Endothelial cell (in vitro differentiated cells): ENCODE measurements around the gene LMO4. TPM values are rescaled to one million over a fixed set of nuclear protein-coding genes. Genes with fewer than 3 reads are reported as not detected.

Experiments used
- DNase-seq: peaks from one replicate; pipeline ENCODE4 v3.0.0; 2021; ENCODE audit warnings: low spot score
- H3K27ac Mint-ChIP-seq: one replicate; pipeline ENCODE4 v1.8.0; 2021; ENCODE audit warnings: mixed read lengths, inconsistent platforms; ENCODE audit not compliant: unreplicated experiment
- H3K27me3 Mint-ChIP-seq: one replicate; pipeline ENCODE4 v1.8.0; 2021; ENCODE audit warnings: mild to moderate bottlenecking, moderate library complexity, mixed read lengths, inconsistent platforms; ENCODE audit not compliant: unreplicated experiment
- H3K36me3 Mint-ChIP-seq: one replicate; pipeline ENCODE4 v1.8.0; 2021; ENCODE audit warnings: mild to moderate bottlenecking, low read depth, mixed read lengths, inconsistent platforms; ENCODE audit not compliant: unreplicated experiment
- H3K4me1 Mint-ChIP-seq: one replicate; pipeline ENCODE4 v1.8.0; 2021; ENCODE audit warnings: mild to moderate bottlenecking, mixed read lengths, inconsistent platforms; ENCODE audit not compliant: unreplicated experiment
- H3K4me3 Mint-ChIP-seq: one replicate; pipeline ENCODE4 v1.8.0; 2021; ENCODE audit warnings: mild to moderate bottlenecking, mixed read lengths, inconsistent platforms; ENCODE audit not compliant: unreplicated experiment
- H3K9me3 Mint-ChIP-seq: one replicate; pipeline ENCODE4 v1.8.0; 2021; ENCODE audit warnings: mixed read lengths, inconsistent platforms; ENCODE audit not compliant: unreplicated experiment
- CTCF ChIP-seq: fragments of 200-600 bp; sonication (generic); IDR thresholded peaks from one replicate; pipeline ENCODE4 v1.5.0; 2021; ENCODE audit warnings: antibody characterized with exemption; ENCODE audit not compliant: unreplicated experiment
- total RNA-seq: library from RNA; stranded (reverse); fragmentation: NEBNext Ultra II Directional; extraction: Animal tissue kit (Norgen Biotek cat#: 25700); gene quantifications from one replicate; pipeline ENCODE4 v1.2.1, GENCODE V29; 2021; ENCODE audit not compliant: unreplicated experiment

Gene LMO4
- total RNA-seq, 1 donor from 2014 or later = 25.9 TPM

GRCh38 chr1:87334351-87335174 is 5.9 kb downstream of the LMO4 start:
- peak; percentile 58 for DNase-seq
- Mint-ChIP-seq H3K36me3 (peaks cover 5% of the 10 kb centered on the region), H3K9me3 (no peaks in the 10 kb centered on the region), H3K27ac (peak overlapping the region; percentile 94), H3K4me3 (peak overlapping the region; percentile 94), H3K27me3 (peaks cover 17% of the 10 kb centered on the region), H3K4me1 (peaks cover 36% of the 10 kb centered on the region)
- TF ChIP-seq CTCF = no peak

- TF ChIP-seq CTCF = no peak
- peaks cover 13% of the 10 kb centered on the region for H3K27me3 Mint-ChIP-seq
- H3K4me3 Mint-ChIP-seq = peak overlapping the region; percentile 94
- H3K9me3 Mint-ChIP-seq = no peaks in the 10 kb centered on the region
- peak; percentile 72 for DNase-seq
- peaks cover 7% of the 10 kb centered on the region for H3K36me3 Mint-ChIP-seq
- peak overlapping the region; percentile 94 for H3K27ac Mint-ChIP-seq
- H3K4me1 Mint-ChIP-seq = peaks cover 34% of the 10 kb centered on the region
Measured at GRCh38 chr1:87335175-87335884, 6.7 kb downstream of the LMO4 start.

GRCh38 chr1:87336623-87337067 is 8.0 kb downstream of the LMO4 start:
- H3K9me3 Mint-ChIP-seq = no peaks in the 10 kb centered on the region
- peaks cover 27% of the 10 kb centered on the region for H3K4me1 Mint-ChIP-seq
- no peak for DNase-seq
- H3K27ac Mint-ChIP-seq = no peak overlapping the region
- peaks cover 9% of the 10 kb centered on the region for H3K27me3 Mint-ChIP-seq
- no peak for TF ChIP-seq CTCF
- H3K4me3 Mint-ChIP-seq = no peak overlapping the region
- H3K36me3 Mint-ChIP-seq = peaks cover 5% of the 10 kb centered on the region

- Mint-ChIP-seq H3K27me3 (peaks cover 9% of the 10 kb centered on the region), H3K27ac (no peak overlapping the region), H3K36me3 (peaks cover 5% of the 10 kb centered on the region), H3K9me3 (no peaks in the 10 kb centered on the region), H3K4me1 (peaks cover 19% of the 10 kb centered on the region), H3K4me3 (no peak overlapping the region)
- no peak for DNase-seq
- TF ChIP-seq CTCF = no peak
Measured at GRCh38 chr1:87337606-87338005, 8.9 kb downstream of the LMO4 start.

GRCh38 chr1:87338566-87338965 is 9.9 kb downstream of the LMO4 start:
- Mint-ChIP-seq H3K9me3 (no peaks in the 10 kb centered on the region), H3K27ac (no peak overlapping the region), H3K27me3 (peaks cover 6% of the 10 kb centered on the region), H3K4me3 (no peak overlapping the region), H3K36me3 (peaks cover 5% of the 10 kb centered on the region), H3K4me1 (peaks cover 12% of the 10 kb centered on the region)
- TF ChIP-seq CTCF = no peak
- no peak for DNase-seq
